Urinary bladder (tissue), 4 donors: ENCODE measurements around the gene FBXO4. TPM values are rescaled to one million over a fixed set of nuclear protein-coding genes. Genes with fewer than 3 reads are reported as not detected.
"Not testable (repeated sequence)": the region's sequence is repeated elsewhere in the genome, so short reads cannot be mapped to it uniquely, and the experiment has no call there.

Experiments used
- DNase-seq: peaks from one replicate; pipeline ENCODE4 v3.0.0-alpha.2; 2015; ENCODE audit errors: extremely low spot score
- H3K27ac ChIP-seq: one replicate; pipeline ENCODE4 v1.5.1; 2013; ENCODE audit warnings: low read depth, mild to moderate bottlenecking, moderate library complexity
- H3K36me3 ChIP-seq: one replicate; pipeline ENCODE4 v1.6.1; 2013; ENCODE audit warnings: mild to moderate bottlenecking, moderate library complexity; ENCODE audit not compliant: insufficient read depth
- H3K4me1 ChIP-seq: one replicate; pipeline ENCODE4 v1.6.1; 2013; ENCODE audit warnings: mild to moderate bottlenecking, moderate library complexity; ENCODE audit not compliant: insufficient read depth
- H3K4me3 ChIP-seq: one replicate; pipeline ENCODE4 v1.5.1; 2013; ENCODE audit warnings: low read depth, low read length
- WGBS: extraction: QIAGEN DNeasy Blood & Tissue Kit; methylation state at CpG from one replicate; pipeline ENCODE4 v1.1.7; 2013; 5-methylcytosine and 5-hydroxymethylcytosine counted together
- polyA plus RNA-seq: library from polyadenylated mRNA; stranded (reverse); fragments of 200-250 nt; gene quantifications from one replicate; pipeline ENCODE4 v1.2.3, GENCODE V29; 2013
- small RNA-seq: library from RNA; depleted of rRNA; stranded (forward); fragments of <200 nt; gene quantifications from one replicate; pipeline ENCODE3, GENCODE V24; 2014
- total RNA-seq: library from RNA; depleted of rRNA; stranded (reverse); fragments of >200 nt; gene quantifications from one replicate; pipeline ENCODE4 v1.2.3, GENCODE V29; 2014
- donor health status: healthy with polysubstance abuse.
- donor health status: healthy.

The FBXO4 gene
- total and polyA plus RNA-seq, 2 donors = 8.7 to 20.2 TPM

DNA sequence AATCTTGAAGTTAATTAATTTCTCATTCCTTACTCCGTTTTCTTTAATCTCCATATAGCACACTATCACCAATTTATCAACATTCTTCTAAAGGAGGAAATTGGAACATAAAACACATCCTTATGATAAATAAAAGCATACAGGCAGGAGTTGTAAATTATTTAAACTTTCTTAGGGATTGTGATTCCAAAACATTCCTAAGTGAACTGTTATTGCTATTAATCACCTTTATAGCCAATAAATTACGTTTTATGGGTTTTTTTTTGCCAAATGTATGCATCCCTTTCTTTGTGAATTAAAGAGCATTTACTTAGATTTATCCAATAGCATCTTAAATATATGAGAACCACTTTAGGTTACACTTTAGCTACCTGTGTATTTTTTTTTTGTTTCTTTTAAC, 55.3 kb downstream of the FBXO4 start:
- no peak overlapping the region for H3K27ac ChIP-seq
- no peak overlapping the region for H3K4me3 ChIP-seq
- H3K4me1 ChIP-seq = no peaks in the 10 kb centered on the region
- 18% methylated on average over 2 of the region's 2 CpGs for WGBS
- no peaks in the 10 kb centered on the region for H3K36me3 ChIP-seq
- no peak for DNase-seq

DNA sequence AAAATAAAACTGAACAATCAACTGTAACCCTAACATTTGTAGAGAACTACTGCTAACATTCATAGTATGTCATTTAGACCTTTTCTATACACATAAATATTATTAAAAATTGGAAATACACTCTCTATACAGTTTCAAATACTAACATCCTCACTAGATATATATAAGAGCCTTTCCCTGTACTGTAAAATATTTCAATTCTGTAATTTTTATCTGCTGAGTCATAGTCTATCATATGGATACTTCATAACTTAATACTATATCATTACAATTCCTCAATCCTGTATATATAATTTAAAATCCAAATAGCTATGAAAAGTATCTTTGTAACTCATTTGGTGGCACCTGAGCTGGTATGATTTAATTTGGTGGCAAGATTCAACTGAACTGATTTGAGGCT, 55.8 kb downstream of the FBXO4 start:
- no peak for DNase-seq
- Histone ChIP-seq H3K4me3 (no peak overlapping the region), H3K36me3 (no peaks in the 10 kb centered on the region), H3K27ac (no peak overlapping the region), H3K4me1 (no peaks in the 10 kb centered on the region)

DNA sequence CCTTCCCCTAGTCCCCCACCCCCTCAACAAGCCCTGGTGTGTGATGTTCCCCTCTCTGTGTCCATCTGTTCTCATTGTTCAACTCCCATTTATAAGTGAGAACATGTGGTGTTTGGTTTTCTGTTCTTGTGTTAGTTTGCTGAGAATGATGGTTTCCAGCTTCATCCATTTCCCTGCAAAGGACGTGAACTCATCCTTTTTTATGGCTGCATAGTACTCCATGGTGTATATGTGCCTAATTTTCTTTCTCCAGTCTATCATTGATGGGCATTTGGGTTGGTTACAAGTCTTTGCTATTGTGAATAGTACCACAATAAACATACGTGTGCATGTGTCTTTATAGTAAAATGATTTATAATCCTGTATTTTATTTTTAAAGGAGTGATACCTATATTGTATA, 57.8 kb downstream of the FBXO4 start:
- not testable (repeated sequence) for H3K36me3 ChIP-seq, H3K27ac ChIP-seq, DNase-seq, H3K4me3 ChIP-seq, H3K4me1 ChIP-seq
- WGBS = 87% methylated on average over 2 of the region's 2 CpGs

DNA sequence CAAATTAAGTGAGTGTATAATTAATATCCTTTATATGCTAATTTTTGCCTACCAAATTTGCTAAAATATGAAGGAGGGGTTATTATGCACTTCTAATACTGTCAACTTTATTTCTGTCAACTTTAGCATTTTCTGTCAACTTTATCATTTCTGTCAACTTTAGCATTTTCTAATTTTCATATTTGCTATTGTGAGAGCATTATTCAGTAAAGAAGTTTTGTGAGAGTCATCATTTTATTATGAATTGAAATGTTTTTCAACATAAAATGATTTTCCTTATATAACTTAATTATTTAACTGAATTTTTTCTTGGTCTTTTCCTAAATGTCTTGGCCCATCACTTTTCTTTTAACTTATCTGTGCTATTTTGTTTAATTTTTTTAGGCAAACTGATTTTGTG, 58.2 kb downstream of the FBXO4 start:
- H3K27ac ChIP-seq = no peak overlapping the region
- DNase-seq = no peak
- H3K4me3 ChIP-seq = no peak overlapping the region
- no peaks in the 10 kb centered on the region for H3K36me3 ChIP-seq
- no peaks in the 10 kb centered on the region for H3K4me1 ChIP-seq

DNA sequence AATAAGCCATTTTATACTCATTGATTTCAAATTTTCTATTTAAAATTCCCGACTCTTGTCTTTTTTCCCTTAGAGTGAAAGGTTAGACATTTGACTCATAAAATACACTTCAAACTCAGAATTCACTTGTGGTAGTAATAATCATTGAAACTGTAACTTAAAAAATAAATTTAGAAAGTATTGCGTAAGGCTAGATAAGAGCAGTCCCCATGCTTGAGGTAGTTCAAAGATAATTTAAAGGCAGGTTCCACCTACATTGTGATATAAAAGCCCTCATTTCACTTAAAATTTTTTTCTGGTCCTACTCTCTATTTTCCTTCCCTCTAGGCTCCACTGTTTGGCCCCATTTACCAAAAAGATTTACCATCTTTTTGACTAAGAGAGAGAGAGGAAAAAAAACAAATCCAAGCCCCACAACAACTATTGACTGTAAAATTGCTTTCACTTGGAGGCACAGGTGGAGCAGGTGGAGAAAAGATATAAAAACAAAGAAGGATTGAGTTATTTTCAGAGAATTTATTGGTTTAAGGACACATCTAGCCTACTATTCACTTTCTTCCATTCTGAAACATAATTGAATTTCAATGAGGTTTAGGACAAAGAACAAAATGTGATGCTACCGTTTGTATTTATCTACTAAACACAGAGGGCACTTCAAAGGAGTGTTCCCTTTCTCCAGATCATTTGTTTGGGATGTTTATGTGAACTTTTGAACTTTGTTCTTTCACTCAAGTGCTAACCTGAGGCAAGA, 61.0 kb downstream of the FBXO4 start:
- H3K27ac ChIP-seq = no peak overlapping the region
- H3K4me1 ChIP-seq = no peaks in the 10 kb centered on the region
- 67% methylated on average over 3 of the region's 3 CpGs for WGBS
- no peaks in the 10 kb centered on the region for H3K36me3 ChIP-seq
- no peak overlapping the region for H3K4me3 ChIP-seq
- no peak for DNase-seq

Small RNA genes lying within 50 kb of the gene (small RNA-seq; reads per million reads assigned to genes)
- gene RF00019 = not detected

Other genes with a start within 250 kb of the FBXO4 start
- gene OXCT1, start 54.9 kb upstream of the FBXO4 start, total RNA-seq = 26.3 TPM
- 23.7 TPM for gene OXCT1, start 54.9 kb upstream of the FBXO4 start, polyA plus RNA-seq
- gene RIMOC1, start 20.9 kb upstream of the FBXO4 start, total RNA-seq = 25.2 TPM
- gene RIMOC1, start 20.9 kb upstream of the FBXO4 start, polyA plus RNA-seq = 12.0 TPM